RWPE2 (cell line): ENCODE measurements around the gene SNX11.

Source experiments
- ATAC-seq: fragments of 200-7000 bp; cut with Tn5 transposase; 3 replicates; pipeline ENCODE4 v1.9.1; 2021; ENCODE audit warnings: low read depth
- DNase-seq: peaks from one replicate; pipeline ENCODE4 v3.0.0-alpha.2; 2020; ENCODE audit warnings: low spot score
- H3K27ac ChIP-seq: fragments of 450-650 bp; 2 replicates; pipeline ENCODE4 v1.5.1; 2017; ENCODE audit warnings: mild to moderate bottlenecking; ENCODE audit not compliant: poor library complexity, severe bottlenecking
- H3K27me3 ChIP-seq: fragments of 250-450 bp; sonication (Bioruptor Pico); 2 replicates; pipeline ENCODE4 v1.5.1; 2021; ENCODE audit warnings: mild to moderate bottlenecking, moderate library complexity; ENCODE audit not compliant: insufficient read depth, poor library complexity, severe bottlenecking
- H3K36me3 ChIP-seq: fragments of 250-450 bp; sonication (Bioruptor Pico); 2 replicates; pipeline ENCODE4 v1.5.1; 2020; ENCODE audit warnings: low read depth, mild to moderate bottlenecking, moderate library complexity
- H3K4me1 ChIP-seq: fragments of 250-450 bp; sonication (Bioruptor Pico); 2 replicates; pipeline ENCODE4 v1.5.1; 2021; ENCODE audit warnings: mild to moderate bottlenecking, moderate library complexity; ENCODE audit not compliant: insufficient read depth, poor library complexity, severe bottlenecking
- H3K4me3 ChIP-seq: fragments of 250-450 bp; sonication (Bioruptor Pico); 2 replicates; pipeline ENCODE4 v1.5.1; 2021; ENCODE audit warnings: mild to moderate bottlenecking, moderate library complexity; ENCODE audit not compliant: severe bottlenecking
- H3K9me3 ChIP-seq: fragments of 250-450 bp; sonication (Bioruptor Pico); 2 replicates; pipeline ENCODE4 v1.5.1; 2021; ENCODE audit warnings: mild to moderate bottlenecking, moderate library complexity; ENCODE audit not compliant: severe bottlenecking
- TF ChIP-seq, protein P1 (sequence below): fragments of 450-650 bp; IDR thresholded peaks from one replicate; pipeline ENCODE4 v1.5.1; 2017; ENCODE audit warnings: mild to moderate bottlenecking, moderate library complexity; ENCODE audit not compliant: poor library complexity, severe bottlenecking

SNX11 gene

DNA sequence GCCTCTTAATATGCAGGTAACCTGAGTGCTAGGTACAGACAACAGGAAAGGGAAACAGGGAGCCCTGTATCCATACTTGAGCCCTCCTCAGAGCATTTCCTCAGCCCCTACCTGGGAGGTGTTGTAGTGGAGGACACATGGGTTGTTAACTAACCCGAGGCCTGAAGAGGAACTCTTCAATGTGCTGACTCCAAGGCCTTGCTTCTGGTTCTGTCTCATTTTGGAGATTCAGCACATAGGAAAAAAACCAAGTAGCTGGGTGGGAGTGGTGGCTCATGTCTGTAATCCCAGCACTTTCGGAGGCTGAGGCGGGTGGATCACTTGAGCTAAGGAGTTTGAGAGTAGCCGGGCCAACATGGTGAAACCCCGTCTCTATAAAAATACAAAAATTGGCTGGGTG, 24.8 kb downstream of the SNX11 start:
- Histone ChIP-seq H3K9me3 (no peaks in the 10 kb centered on the region), H3K4me3 (no peak overlapping the region), H3K27ac (no peak overlapping the region), H3K4me1 (peaks cover 8% of the 10 kb centered on the region), H3K36me3 (no peaks in the 10 kb centered on the region), H3K27me3 (no peaks in the 10 kb centered on the region)
- TF ChIP-seq, protein P1, sequence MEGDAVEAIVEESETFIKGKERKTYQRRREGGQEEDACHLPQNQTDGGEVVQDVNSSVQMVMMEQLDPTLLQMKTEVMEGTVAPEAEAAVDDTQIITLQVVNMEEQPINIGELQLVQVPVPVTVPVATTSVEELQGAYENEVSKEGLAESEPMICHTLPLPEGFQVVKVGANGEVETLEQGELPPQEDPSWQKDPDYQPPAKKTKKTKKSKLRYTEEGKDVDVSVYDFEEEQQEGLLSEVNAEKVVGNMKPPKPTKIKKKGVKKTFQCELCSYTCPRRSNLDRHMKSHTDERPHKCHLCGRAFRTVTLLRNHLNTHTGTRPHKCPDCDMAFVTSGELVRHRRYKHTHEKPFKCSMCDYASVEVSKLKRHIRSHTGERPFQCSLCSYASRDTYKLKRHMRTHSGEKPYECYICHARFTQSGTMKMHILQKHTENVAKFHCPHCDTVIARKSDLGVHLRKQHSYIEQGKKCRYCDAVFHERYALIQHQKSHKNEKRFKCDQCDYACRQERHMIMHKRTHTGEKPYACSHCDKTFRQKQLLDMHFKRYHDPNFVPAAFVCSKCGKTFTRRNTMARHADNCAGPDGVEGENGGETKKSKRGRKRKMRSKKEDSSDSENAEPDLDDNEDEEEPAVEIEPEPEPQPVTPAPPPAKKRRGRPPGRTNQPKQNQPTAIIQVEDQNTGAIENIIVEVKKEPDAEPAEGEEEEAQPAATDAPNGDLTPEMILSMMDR = no peak
- DNase-seq (peak; percentile 2), ATAC-seq (no peak)

DNA sequence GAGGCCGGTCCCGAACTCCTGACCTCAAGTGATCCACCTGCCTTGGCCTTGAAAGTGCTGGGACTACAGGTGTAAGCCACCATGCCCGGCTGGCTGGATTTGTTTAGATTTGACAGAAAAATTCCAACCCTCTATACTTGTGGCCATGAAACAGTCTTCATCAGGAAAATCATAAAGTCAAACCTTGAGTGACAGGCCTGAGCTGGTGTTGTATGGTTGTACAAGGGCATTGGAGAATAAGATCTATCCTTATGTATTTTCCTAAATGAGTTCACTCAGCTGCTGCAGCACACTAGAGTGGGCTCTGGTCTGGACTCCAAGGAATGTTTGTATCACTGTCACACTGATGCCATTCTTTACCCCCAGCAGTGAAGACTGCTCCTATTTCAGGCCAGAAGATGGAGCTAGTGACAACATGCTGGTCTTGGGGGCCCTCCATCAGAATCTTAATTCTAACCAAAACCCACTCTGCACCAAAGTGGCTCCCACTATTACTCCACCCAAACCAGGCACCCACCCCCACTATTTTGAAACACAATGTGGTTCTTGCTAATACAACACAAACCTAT, 27.4 kb downstream of the SNX11 start:
- ATAC-seq (no peak), DNase-seq (no peak)
- Histone ChIP-seq H3K27ac (no peak overlapping the region), H3K36me3 (no peaks in the 10 kb centered on the region), H3K4me3 (no peak overlapping the region), H3K9me3 (no peaks in the 10 kb centered on the region), H3K27me3 (no peaks in the 10 kb centered on the region), H3K4me1 (no peaks in the 10 kb centered on the region)
- TF ChIP-seq, protein P1 = peak; percentile 9

DNA sequence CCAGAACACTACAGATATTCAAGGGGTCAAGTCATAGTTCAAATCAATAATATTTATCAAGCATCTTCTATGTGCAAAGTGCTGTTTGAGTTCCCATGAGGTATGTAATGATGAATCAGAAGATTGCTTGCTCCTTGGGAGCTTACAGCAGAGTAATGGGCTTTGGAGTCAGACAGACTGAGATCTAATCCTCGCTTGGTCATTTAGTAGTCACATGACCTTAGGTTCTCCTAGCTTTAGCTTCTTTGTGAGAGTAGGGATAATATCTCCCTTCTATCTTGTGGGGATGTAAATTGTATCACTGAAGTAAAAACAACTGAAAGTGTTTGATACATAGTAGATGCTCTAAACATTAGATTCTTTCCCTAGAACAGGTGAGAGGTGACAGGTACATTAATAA, 30.1 kb downstream of the SNX11 start:
- ATAC-seq = no peak
- DNase-seq = no peak

DNA sequence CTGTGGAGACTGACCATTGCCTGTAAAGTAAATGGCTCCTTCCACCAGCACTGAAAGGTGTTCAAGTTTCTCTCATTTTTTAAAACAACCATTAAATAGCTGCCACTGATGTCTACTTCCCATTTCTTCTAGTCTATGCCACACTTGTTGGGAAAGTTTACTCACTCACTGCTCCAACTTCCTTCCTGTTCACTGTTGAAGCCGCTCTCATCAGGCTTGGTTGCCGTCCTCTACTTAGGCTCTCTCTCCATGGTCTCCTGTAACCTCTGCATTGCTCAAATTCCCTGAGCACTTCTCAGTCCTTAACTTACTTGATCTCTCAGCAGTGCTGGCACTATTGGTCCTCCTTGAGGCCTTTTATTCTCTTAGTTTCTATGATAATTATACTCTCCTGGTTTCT, 32.4 kb downstream of the SNX11 start:
- Histone ChIP-seq H3K4me3 (no peak overlapping the region), H3K27me3 (peaks cover 6% of the 10 kb centered on the region), H3K9me3 (no peaks in the 10 kb centered on the region), H3K27ac (no peak overlapping the region), H3K36me3 (no peaks in the 10 kb centered on the region), H3K4me1 (no peaks in the 10 kb centered on the region)
- DNase-seq (no peak), ATAC-seq (no peak)
- TF ChIP-seq, protein P1 = no peak

More for the DNA sequence above, 30.1 kb downstream of the SNX11 start:
- H3K27ac ChIP-seq = no peak overlapping the region
- TF ChIP-seq, protein P1 = no peak
- no peaks in the 10 kb centered on the region for H3K9me3 ChIP-seq
- no peak overlapping the region for H3K4me3 ChIP-seq
- H3K36me3 ChIP-seq = no peaks in the 10 kb centered on the region
- no peaks in the 10 kb centered on the region for H3K4me1 ChIP-seq
- H3K27me3 ChIP-seq = no peaks in the 10 kb centered on the region

DNA sequence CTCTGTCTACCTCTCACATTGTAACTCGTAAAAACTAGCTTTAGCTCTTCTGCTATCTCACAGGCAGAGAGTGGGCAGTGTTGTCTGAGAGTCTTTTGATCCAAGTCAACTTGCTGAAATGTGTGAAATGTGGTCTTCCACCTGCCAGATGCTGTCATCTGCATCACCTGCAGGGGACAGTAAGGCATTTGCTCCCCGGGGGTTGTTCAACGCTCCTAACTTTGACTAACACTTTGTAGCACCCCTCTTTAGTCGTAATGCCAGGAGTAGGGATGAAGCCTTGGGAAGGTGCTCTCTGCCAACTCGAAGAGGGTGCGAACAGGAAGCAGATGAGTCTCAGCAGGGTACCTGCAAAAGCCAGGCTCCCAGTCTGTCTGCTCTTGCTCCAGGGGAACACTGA, 36.1 kb downstream of the SNX11 start:
- ATAC-seq = no peak
- no peak for DNase-seq
- H3K27me3 ChIP-seq = peaks cover 24% of the 10 kb centered on the region

More for the DNA sequence above, 36.1 kb downstream of the SNX11 start:
- Histone ChIP-seq H3K4me3 (no peak overlapping the region), H3K27ac (no peak overlapping the region), H3K36me3 (no peaks in the 10 kb centered on the region), H3K4me1 (no peaks in the 10 kb centered on the region), H3K9me3 (no peaks in the 10 kb centered on the region)
- TF ChIP-seq, protein P1 = no peak
